Measurements from ENCODE around the gene BNC2. TPM values are rescaled to one million over a fixed set of nuclear protein-coding genes. Genes with fewer than 3 reads are reported as not detected.

BNC2 gene
- polyA plus RNA-seq, 1 experiment = 17.5 TPM

- TF ChIP-seq CTCF (IDR thresholded peaks at IDR 0.05; ENCODE audit: insufficient read depth, low read depth, low read length) = no peak
- no peak for DNase-seq (ENCODE audit: low read depth)
- ChIA-PET POLR2A (no interaction called here), CTCF (interaction anchor here (0.9 to 1.0 kb wide), 2 partner anchors 102 to 271 kb away, joined by 3 read pairs; no protein-coding TSS in a partner anchor)
- Histone ChIP-seq H3K4me3 (ENCODE audit: low read depth, low read length) (no peak overlapping the region), H3K27me3 (ENCODE audit: control insufficient read depth, insufficient read depth, low read length) (no peaks in the 10 kb centered on the region), H3K36me3 (ENCODE audit: control insufficient read depth, insufficient read depth, low read length) (no peaks in the 10 kb centered on the region)
These were observed 459.7 kb downstream of the BNC2 start for GRCh38 chr9:16410601-16411280.

- no peak for DNase-seq (ENCODE audit: low read depth)
- no peaks in the 10 kb centered on the region for H3K36me3 ChIP-seq (ENCODE audit: control insufficient read depth, insufficient read depth, low read length)
- TF ChIP-seq CTCF (IDR thresholded peaks at IDR 0.05; ENCODE audit: insufficient read depth, low read depth, low read length) = no peak
- ChIA-PET POLR2A (no interaction called here), CTCF (no interaction called here)
- H3K27me3 ChIP-seq (ENCODE audit: control insufficient read depth, insufficient read depth, low read length) = no peaks in the 10 kb centered on the region
- H3K4me3 ChIP-seq (ENCODE audit: low read depth, low read length) = no peak overlapping the region
These were observed 462.9 kb downstream of the BNC2 start for GRCh38 chr9:16407617-16408016.

DNA sequence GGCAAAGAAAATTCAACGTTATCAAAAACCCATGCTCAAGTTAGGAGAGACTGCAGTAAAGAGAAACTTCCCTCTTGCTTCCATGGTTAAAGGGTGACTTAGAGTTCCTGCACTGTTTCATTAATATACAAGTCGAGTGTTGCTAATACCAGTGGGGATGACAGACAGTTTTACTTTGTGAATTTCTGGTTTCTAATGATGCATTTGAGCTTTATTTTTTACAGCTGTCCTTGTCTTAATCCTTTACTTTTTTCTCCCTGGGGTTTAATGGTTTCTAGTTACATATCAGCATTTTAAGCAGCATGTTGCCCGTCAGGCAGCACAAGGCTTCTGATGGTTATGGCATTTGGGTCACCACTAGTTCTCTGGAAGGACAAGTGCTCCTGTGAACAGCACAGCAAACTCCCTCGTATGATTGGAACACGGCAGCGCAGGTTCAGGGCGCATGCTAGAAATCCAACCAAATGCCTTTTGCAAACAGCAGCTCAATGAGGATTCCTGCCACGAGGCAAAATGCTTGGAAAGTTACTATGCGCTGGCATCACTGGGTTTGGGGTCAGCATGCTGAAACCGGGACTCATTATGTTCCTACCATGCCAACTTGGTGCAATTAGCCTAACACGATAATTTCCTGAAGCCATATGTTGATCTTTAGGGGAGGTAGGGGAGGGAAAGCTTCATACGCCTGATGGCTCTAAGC, 463.8 kb downstream of the BNC2 start:
- CTCF ChIA-PET = no interaction called here
- POLR2A ChIA-PET = no interaction called here
- H3K4me3 ChIP-seq (ENCODE audit: low read depth, low read length) = no peak overlapping the region
- H3K27me3 ChIP-seq (ENCODE audit: control insufficient read depth, insufficient read depth, low read length) = no peaks in the 10 kb centered on the region
- no peak for TF ChIP-seq CTCF (IDR thresholded peaks at IDR 0.05; ENCODE audit: insufficient read depth, low read depth, low read length)
- DNase-seq (ENCODE audit: low read depth) = no peak
- no peaks in the 10 kb centered on the region for H3K36me3 ChIP-seq (ENCODE audit: control insufficient read depth, insufficient read depth, low read length)

- Histone ChIP-seq H3K36me3 (ENCODE audit: control insufficient read depth, insufficient read depth, low read length) (no peaks in the 10 kb centered on the region), H3K4me3 (ENCODE audit: low read depth, low read length) (no peak overlapping the region), H3K27me3 (ENCODE audit: control insufficient read depth, insufficient read depth, low read length) (no peaks in the 10 kb centered on the region)
- CTCF ChIA-PET = no interaction called here
- TF ChIP-seq CTCF (IDR thresholded peaks at IDR 0.05; ENCODE audit: insufficient read depth, low read depth, low read length) = no peak
- POLR2A ChIA-PET = no interaction called here
- DNase-seq (ENCODE audit: low read depth) = no peak
These were observed 465.0 kb downstream of the BNC2 start for GRCh38 chr9:16405421-16405820.

- no peak overlapping the region for H3K4me3 ChIP-seq (ENCODE audit: low read depth, low read length)
- ChIA-PET POLR2A (no interaction called here), CTCF (no interaction called here)
- no peaks in the 10 kb centered on the region for H3K36me3 ChIP-seq (ENCODE audit: control insufficient read depth, insufficient read depth, low read length)
- no peak for TF ChIP-seq CTCF (IDR thresholded peaks at IDR 0.05; ENCODE audit: insufficient read depth, low read depth, low read length)
- no peak for DNase-seq (ENCODE audit: low read depth)
- no peaks in the 10 kb centered on the region for H3K27me3 ChIP-seq (ENCODE audit: control insufficient read depth, insufficient read depth, low read length)
These were observed 468.8 kb downstream of the BNC2 start for GRCh38 chr9:16401701-16402100.
